ENCODE data around the gene GAL3ST2. TPM values are rescaled to one million over a fixed set of nuclear protein-coding genes. Genes with fewer than 3 reads are reported as not detected.

Gene GAL3ST2
- total and polyA plus RNA-seq, 2 of the 8 experiments (the other 6 are each of a cell fraction or from before 2014, with no cell fraction given), result not detected

- Histone ChIP-seq H3K4me1 (replicated peaks in 1 of 4; ENCODE audit: control insufficient read depth in 3 of 4, insufficient read depth in 4 of 4, low read length in 3 of 4) (no peaks in the 10 kb centered on the region), H3K14ac (ENCODE audit: insufficient read length) (no peak overlapping the region), H3K79me1 (ENCODE audit: low read depth, low read length) (no peaks in the 10 kb centered on the region; the same call in 1 of the 2 replicates), H3K4me2 (ENCODE audit: insufficient read depth in 1 of 2, low read depth in 2 of 2, low read length in 2 of 2) (no peak overlapping the region), H3K18ac (ENCODE audit: extremely low read depth, low read length) (no peak overlapping the region), H2AFZ (ENCODE audit: low read length) (no peak overlapping the region), H2BK120ac (replicated peaks; ENCODE audit: low read depth, low read length) (no peak overlapping the region), H4K20me1 (replicated peaks in 1 of 2; ENCODE audit: control insufficient read depth in 1 of 2, insufficient read depth in 2 of 2, low read length in 2 of 2) (peaks cover 0 to 1% of the 10 kb centered on the region in 2 experiments), H2BK20ac (ENCODE audit: low read length) (no peak overlapping the region), H3K36me3 (ENCODE audit: control insufficient read depth in 2 of 4, insufficient read depth in 4 of 4, low read length in 3 of 4) (peaks cover 0 to 4% (median 0%) of the 10 kb centered on the region in 4 experiments; a peak in 2 of 8 replicates), H3K23me2 (ENCODE audit: low read depth, low read length) (no peaks in the 10 kb centered on the region), H3K27ac (ENCODE audit: low read depth, low read length) (no peak overlapping the region), H2BK15ac (ENCODE audit: low read length) (no peak overlapping the region), H4K8ac (ENCODE audit: extremely low read depth, insufficient read depth, low read length) (no peak overlapping the region), H3K4me3 (ENCODE audit: extremely low read depth in 1 of 4, insufficient read depth in 2 of 4, low read depth in 3 of 4, low read length in 4 of 4) (no peak overlapping the region), H3K23ac (ENCODE audit: insufficient read length) (no peak overlapping the region), H2BK12ac (ENCODE audit: low read depth, low read length) (no peak overlapping the region), H3K9me3 (ENCODE audit: insufficient read depth in 2 of 2, low read depth in 1 of 2, low read length in 1 of 2) (no peaks in the 10 kb centered on the region), H3K27me3 (replicated peaks in 1 of 4; ENCODE audit: control insufficient read depth in 3 of 4, extremely low read depth in 1 of 4, insufficient read depth in 3 of 4, low read length in 3 of 4) (no peaks in the 10 kb centered on the region), H3K79me2 (ENCODE audit: control insufficient read depth in 1 of 2, insufficient read depth in 2 of 2, low read length in 2 of 2) (no peaks in the 10 kb centered on the region), H2BK5ac (ENCODE audit: low read depth, low read length) (no peak overlapping the region), H4K5ac (ENCODE audit: insufficient read length, low read depth, low read length) (no peak overlapping the region), H3K4ac (replicated peaks; ENCODE audit: insufficient read length, low read depth, low read length) (no peak overlapping the region), H3K9ac (replicated peaks in 1 of 4; ENCODE audit: extremely low read depth in 1 of 4, low read depth in 3 of 4, low read length in 3 of 4) (no peak overlapping the region), H3K56ac (replicated peaks; ENCODE audit: insufficient read length, low read depth, low read length) (no peak overlapping the region), H2AK5ac (ENCODE audit: low read depth, low read length) (no peak overlapping the region), H4K91ac (replicated peaks; ENCODE audit: insufficient read length, low read length) (no peak overlapping the region)
- DNase-seq (ENCODE audit: low read depth in 1 of 2, low spot score in 2 of 2) (no peak), FAIRE-seq (no peak)
- CTCF ChIA-PET (ENCODE audit: partially characterized antibody), result no interaction called here
- 92% methylated on average over 24 of the region's 28 CpGs; no CpG with 5 or more reads in 1 of the 2 experiments for WGBS, 2 experiments (ENCODE audit: extremely low coverage in 1 of 2, insufficient coverage in 1 of 2, insufficient read length in 1 of 2, insufficient replicate concordance in 2 of 2, low coverage in 1 of 2, low lambda C conversion rate in 2 of 2, missing lambda C conversion rate in 1 of 2)
- POLR2A ChIA-PET (ENCODE audit: partially characterized antibody), result no interaction called here
- TF ChIP-seq NRF1 (IDR thresholded peaks at IDR 0.05; ENCODE audit: low read depth, low read length) (no peak), BRCA1 (IDR thresholded peaks at IDR 0.05; ENCODE audit: low read depth, low read length) (no peak), NANOG (IDR thresholded peaks at IDR 0.05; ENCODE audit: insufficient read depth, low read depth, low read length, poor library complexity, severe bottlenecking) (no peak), CTCF (IDR thresholded peaks at IDR 0.05; ENCODE audit: control extremely low read depth in 1 of 3, insufficient read depth in 1 of 3, low read depth in 1 of 3, low read length in 3 of 3) (no peak), CREB1 (IDR thresholded peaks at IDR 0.05) (no peak), TCF12 (IDR thresholded peaks at IDR 0.05; ENCODE audit: low read depth, low read length) (no peak), RAD21 (IDR thresholded peaks at IDR 0.05 in 1 of 2, conservative IDR thresholded peaks at IDR 0.05 in 1 of 2; ENCODE audit: low read depth in 2 of 2, low read length in 2 of 2) (no peak), SAP30 (IDR thresholded peaks at IDR 0.05; ENCODE audit: insufficient read depth, insufficient replicate concordance, low read length) (no peak), CBX8 (IDR thresholded peaks at IDR 0.05; ENCODE audit: borderline replicate concordance, low read depth, low read length) (no peak), SP4 (IDR thresholded peaks at IDR 0.05; ENCODE audit: low read length) (no peak), TAF1 (IDR thresholded peaks at IDR 0.05; ENCODE audit: low read depth, low read length) (no peak)
Observed at GRCh38 chr2:241742320-241742939, 34.2 kb upstream of the GAL3ST2 start.

Measured in H1 (cell line).